GM23248 (cell line): ENCODE data around the gene GBGT1.
"Not testable (repeated sequence)": the region's sequence is repeated elsewhere in the genome, so short reads cannot be mapped to it uniquely, and the experiment has no call there.

Source experiments
- EZH2 ChIP-seq: fragments of 200-600 bp; sonication (generic); IDR thresholded peaks from 2 replicates; pipeline ENCODE4 v1.6.1; 2018; ENCODE audit warnings: antibody characterized with exemption, mild to moderate bottlenecking; ENCODE audit not compliant: insufficient read depth, poor library complexity, severe bottlenecking
- EZH2phosphoT487 ChIP-seq: fragments of 200-600 bp; sonication (generic); IDR thresholded peaks from 2 replicates; pipeline ENCODE4 v1.6.1; 2018; ENCODE audit warnings: antibody characterized with exemption, moderate library complexity, mild to moderate bottlenecking, low read depth; ENCODE audit not compliant: insufficient read depth

DNA sequence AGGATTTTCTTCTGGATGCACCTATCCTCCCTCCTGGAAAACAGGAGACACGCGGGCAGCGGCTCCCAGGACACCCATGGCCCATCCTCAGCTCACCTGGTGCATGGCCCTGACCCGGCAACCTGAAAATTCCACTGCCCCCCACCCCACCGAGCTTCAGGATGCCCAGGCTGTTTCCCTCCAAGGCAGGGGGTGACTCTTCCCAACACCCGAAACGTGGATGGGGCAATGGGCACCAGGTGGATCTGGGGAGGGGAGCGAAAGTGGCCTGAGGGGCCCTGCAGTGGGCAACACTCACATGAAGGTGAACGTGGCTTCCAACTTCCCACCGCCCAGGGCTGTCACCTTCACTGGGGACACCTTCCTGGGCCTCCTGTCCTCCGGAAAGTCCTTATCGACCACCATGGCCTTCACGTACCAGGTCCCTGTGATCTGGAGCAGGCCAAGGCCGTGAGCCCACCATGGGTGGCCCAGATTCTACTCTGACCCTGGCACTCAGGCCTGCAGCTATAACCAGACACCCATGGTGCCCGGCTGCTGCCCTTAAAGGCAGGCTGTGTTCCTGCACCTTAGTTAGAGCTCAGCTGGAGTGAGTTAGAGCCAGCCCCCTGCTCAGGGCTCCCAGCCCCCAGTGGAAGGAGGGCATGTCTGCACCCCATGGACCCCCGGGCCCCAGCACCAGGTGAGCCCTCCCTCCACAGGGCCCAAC, 44.6 kb upstream of the GBGT1 start:
- TF ChIP-seq EZH2, EZH2phosphoT487: not testable (repeated sequence)
